Measurements from ENCODE around the gene SRXN1.

SRXN1 gene

GRCh38 chr20:684676-685319, 31.8 kb upstream of the SRXN1 start:
- TF ChIP-seq SIN3A (IDR thresholded peaks at IDR 0.05; ENCODE audit: borderline replicate concordance, insufficient read depth, low read length) (no peak), REST (IDR thresholded peaks at IDR 0.05; ENCODE audit: insufficient read depth in 1 of 2, low read depth in 2 of 2, low read length in 2 of 2) (no peak)

- TF ChIP-seq TAF1 (IDR thresholded peaks at IDR 0.05; ENCODE audit: borderline replicate concordance, insufficient read depth, low read length) = no peak
- TF ChIP-seq SIN3A (IDR thresholded peaks at IDR 0.05; ENCODE audit: borderline replicate concordance, insufficient read depth, low read length) = no peak
- TF ChIP-seq REST (IDR thresholded peaks at IDR 0.05; ENCODE audit: insufficient read depth in 1 of 2, low read depth in 2 of 2, low read length in 2 of 2) = no peak
- TF ChIP-seq POLR2AphosphoS5 (IDR thresholded peaks at IDR 0.05; ENCODE audit: low read depth, low read length) = no peak
- no peak for TF ChIP-seq FOXP2 (optimal IDR thresholded peaks at IDR 0.05; ENCODE audit: borderline replicate concordance, extremely low read depth, extremely low read length, insufficient read depth)
Measured at GRCh38 chr20:682123-682522, 29.1 kb upstream of the SRXN1 start.

GRCh38 chr20:680638-681187, 27.7 kb upstream of the SRXN1 start:
- TF ChIP-seq SIN3A (IDR thresholded peaks at IDR 0.05; ENCODE audit: borderline replicate concordance, insufficient read depth, low read length) (no peak), REST (IDR thresholded peaks at IDR 0.05; ENCODE audit: insufficient read depth in 1 of 2, low read depth in 2 of 2, low read length in 2 of 2) (no peak), POLR2AphosphoS5 (IDR thresholded peaks at IDR 0.05; ENCODE audit: low read depth, low read length) (no peak), FOXP2 (optimal IDR thresholded peaks at IDR 0.05; ENCODE audit: borderline replicate concordance, extremely low read depth, extremely low read length, insufficient read depth) (no peak), TAF1 (IDR thresholded peaks at IDR 0.05; ENCODE audit: borderline replicate concordance, insufficient read depth, low read length) (no peak)

- no peak for TF ChIP-seq TAF1 (IDR thresholded peaks at IDR 0.05; ENCODE audit: borderline replicate concordance, insufficient read depth, low read length)
- TF ChIP-seq SIN3A (IDR thresholded peaks at IDR 0.05; ENCODE audit: borderline replicate concordance, insufficient read depth, low read length) = no peak
- no peak for TF ChIP-seq REST (IDR thresholded peaks at IDR 0.05; ENCODE audit: insufficient read depth in 1 of 2, low read depth in 2 of 2, low read length in 2 of 2)
- no peak for TF ChIP-seq FOXP2 (optimal IDR thresholded peaks at IDR 0.05; ENCODE audit: borderline replicate concordance, extremely low read depth, extremely low read length, insufficient read depth)
- TF ChIP-seq POLR2AphosphoS5 (IDR thresholded peaks at IDR 0.05; ENCODE audit: low read depth, low read length) = no peak
Measured at GRCh38 chr20:677957-678356, 25.0 kb upstream of the SRXN1 start.

GRCh38 chr20:676967-677366, 24.0 kb upstream of the SRXN1 start:
- no peak for TF ChIP-seq FOXP2 (optimal IDR thresholded peaks at IDR 0.05; ENCODE audit: borderline replicate concordance, extremely low read depth, extremely low read length, insufficient read depth)
- TF ChIP-seq TAF1 (IDR thresholded peaks at IDR 0.05; ENCODE audit: borderline replicate concordance, insufficient read depth, low read length) = no peak
- TF ChIP-seq REST (IDR thresholded peaks at IDR 0.05; ENCODE audit: insufficient read depth in 1 of 2, low read depth in 2 of 2, low read length in 2 of 2) = no peak
